GM21526 (cell line): Measurements from ENCODE around the gene NIPAL1.

ENCODE experiments used
- ATAC-seq: cut with Tn5 transposase; IDR thresholded peaks from one replicate; pipeline ENCODE4 v1.9.1; 2021; ENCODE audit warnings: moderate library complexity; ENCODE audit not compliant: unreplicated experiment, low FRiP score

NIPAL1 gene

DNA sequence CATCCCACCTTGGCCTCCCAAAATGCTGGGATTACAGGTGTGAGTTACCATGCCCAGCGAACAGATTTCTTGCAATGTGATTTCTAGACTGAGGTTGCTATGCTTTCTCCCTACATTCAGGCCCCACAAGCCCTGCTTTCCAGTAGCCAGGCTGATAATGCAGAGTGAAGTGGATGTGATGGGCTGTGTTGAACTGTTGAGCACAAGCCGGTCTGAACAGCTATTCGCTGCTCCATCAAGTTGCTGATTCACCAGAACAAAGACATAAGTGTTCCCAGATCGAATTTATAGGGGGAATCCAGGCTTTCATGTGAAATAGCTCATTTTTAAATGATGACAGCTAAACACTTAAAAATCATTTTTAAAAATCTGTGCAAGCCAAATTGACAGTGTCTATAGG, 8.0 kb downstream of the NIPAL1 start:
- ATAC-seq: no peak

DNA sequence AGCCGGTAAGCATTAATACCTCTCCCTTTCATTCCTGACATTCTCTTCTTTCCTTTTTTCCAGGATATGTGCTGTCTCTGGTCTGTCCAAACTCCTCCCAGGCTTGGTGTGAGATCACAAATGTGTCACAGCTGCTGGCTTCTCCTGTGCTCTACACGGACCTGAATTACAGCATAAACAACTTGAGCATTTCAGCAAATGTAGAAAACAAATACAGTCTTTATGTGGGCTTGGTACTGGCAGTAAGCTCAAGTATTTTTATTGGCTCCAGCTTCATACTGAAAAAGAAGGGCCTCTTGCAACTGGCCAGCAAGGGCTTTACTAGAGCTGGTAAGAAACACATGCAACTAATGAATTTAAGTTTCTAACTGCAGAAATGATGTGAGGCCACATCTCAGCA, 8.4 kb downstream of the NIPAL1 start:
- ATAC-seq: no peak

DNA sequence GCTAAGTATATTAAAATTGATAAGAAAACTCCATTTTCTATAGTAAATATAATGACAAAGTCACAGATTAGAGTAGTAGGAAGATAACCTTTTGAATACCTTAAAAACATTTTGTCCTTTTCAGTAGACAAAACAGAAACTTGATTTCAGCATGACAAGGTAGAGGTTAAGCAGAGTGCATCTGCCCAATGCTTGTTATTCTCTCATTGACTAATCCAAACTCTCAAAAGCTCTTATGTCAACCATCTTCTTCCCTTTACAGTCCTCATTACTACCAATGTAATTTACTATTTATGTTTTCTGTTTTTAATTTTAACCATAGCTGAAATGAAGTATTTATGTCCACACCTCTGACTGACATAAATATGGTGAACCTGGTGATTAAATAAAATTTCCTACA, 11.1 kb downstream of the NIPAL1 start:
- ATAC-seq: peak; percentile 68

DNA sequence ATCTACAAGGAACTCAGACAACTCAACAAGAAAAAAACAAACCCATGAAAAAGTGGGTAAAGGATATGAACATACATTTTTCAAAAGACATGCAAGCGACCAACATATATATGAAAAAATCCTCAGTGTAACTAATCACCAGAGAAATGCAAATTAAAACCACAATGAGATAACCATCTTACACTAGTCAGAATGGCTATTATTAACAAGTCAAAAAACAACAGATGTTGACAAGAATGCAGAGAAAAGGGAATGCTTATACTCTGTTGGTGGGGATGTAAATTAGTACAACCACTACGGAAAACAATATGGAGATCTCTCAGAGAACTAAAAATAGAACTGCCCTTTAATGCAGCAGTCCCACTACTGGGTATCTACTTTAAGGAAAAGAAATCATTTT, 12.1 kb downstream of the NIPAL1 start:
- peak; percentile 55 for ATAC-seq

DNA sequence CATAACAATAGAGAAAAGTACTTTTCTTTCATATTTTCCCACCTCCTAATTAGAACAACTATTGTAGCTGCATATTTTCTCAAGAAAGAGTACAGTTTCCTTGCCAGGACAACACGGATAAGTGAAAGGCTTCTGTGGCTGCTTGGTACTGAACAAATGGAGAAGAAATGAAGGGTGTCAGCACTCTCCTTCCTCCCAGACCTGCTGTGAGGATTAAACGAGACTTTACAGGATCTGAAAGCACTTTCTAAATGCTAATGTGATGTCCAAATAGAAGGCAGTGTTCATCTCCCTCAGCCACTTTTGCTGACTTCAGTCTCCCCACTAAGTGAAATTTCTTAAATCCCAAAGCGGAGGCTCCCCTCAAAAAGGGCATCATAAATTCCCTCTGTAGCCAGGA, 13.9 kb downstream of the NIPAL1 start:
- no peak for ATAC-seq

DNA sequence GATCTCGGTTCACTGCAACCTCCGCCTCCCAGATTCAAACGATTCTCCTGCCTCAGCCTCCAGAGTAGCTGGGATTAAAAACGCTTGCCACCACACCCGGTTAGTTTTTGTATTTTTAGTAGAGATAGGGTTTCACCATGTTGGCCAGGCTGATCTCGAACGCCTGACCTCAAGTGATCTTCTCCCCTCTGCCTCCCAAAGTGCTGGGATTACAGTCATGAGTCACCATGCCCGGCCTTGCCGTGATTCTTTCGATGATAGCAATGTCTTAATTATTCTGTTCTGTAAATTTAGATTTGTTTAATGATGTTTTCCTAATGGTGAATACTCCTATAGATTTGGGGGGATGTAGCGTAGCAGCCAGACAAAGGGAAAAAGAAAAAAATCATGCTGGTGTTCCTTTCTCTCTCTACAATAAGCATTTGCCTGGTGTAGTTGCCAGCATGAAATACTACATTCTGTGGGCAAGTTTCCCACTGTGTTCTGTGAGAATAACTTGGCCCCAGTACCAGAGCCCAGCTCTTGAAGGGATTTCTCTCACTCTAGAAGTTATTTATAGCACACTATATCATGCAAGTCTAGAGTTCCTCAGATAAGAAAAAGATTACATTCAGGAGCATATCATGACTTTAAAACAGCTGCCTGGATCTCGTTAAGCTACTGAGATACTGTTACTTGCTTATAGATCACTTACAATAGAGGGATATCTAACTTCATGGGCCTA, 15.4 kb downstream of the NIPAL1 start:
- ATAC-seq: no peak

DNA sequence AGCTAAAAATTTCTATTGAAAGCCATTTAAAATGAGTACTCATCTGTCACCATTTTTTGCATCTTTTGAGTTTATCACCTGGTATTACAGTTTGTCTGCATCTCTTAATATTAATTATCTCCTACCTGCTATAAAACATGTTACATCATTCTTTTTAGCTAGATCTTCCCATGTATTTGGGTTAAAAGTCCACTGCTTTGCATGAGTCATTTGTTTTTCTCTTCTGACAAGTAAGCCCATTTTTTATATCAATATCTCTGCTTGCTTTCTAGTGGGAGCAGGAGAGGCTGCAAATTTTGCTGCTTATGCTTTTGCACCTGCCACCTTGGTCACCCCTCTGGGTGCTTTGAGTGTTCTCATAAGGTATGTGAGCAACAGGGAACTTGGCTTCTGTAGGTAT, 16.1 kb downstream of the NIPAL1 start:
- no peak for ATAC-seq

DNA sequence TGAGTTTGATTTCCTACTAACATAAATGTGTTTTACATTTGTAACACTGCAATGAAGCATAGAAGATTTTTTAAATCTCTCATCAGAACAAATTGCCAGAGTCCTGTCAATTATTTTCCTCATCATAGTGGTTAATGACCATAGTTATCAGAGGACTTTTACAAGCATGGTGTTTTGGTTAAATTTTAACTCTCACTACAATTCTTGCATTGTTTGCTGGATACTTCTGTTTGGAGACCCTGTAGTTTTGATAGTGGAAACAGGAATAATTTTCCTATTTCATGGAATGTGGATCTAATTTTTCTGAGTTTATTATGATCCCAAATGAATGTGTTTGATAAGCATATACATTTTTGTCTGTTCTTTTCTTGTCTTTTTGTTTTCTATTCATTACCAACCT, 16.8 kb downstream of the NIPAL1 start:
- no peak for ATAC-seq

DNA sequence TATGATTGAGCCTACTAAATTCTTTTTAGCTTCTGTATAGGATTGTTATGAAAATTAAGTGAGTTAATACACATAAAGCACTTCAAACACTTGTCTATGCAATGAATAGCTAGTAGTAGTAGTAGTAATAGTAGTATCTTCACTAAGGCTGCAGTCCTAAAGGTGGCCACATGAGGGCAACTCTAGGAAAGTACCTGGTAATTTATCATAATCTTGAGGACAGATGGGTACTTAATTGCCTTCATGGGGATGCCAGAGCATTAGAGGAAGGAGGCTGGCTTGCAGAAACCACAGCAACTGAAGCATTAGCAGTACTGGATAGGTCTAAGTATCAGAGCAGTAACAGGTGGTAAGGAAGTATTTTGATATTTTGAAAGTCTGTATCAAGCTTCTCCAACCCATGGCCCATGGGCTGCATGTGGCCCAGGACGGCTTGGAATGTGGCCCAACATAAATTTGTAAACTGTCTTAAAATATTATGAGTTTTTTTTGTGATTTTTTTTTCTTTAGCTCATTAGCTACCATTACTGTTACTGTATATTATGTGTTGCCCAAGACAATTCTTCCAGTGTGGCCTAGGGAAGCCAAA, 17.3 kb downstream of the NIPAL1 start:
- no peak for ATAC-seq

DNA sequence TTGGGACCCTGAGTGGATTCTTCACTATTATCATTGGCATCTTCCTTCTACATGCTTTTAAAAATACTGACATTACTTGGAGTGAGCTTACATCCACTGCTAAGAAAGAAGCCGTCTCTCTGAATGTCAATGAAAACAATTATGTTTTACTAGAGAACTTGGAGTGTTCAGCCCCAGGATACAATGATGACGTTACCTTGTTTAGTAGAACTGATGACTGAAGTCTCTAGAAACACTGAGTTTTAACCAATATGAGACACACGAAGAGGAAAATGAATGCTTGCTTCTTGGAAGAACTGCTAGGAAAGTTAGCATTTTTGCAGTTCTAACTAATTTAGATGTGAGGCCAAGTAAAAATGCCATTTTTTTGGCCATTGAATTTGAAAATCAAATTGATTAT, 19.4 kb downstream of the NIPAL1 start:
- ATAC-seq: no peak

DNA sequence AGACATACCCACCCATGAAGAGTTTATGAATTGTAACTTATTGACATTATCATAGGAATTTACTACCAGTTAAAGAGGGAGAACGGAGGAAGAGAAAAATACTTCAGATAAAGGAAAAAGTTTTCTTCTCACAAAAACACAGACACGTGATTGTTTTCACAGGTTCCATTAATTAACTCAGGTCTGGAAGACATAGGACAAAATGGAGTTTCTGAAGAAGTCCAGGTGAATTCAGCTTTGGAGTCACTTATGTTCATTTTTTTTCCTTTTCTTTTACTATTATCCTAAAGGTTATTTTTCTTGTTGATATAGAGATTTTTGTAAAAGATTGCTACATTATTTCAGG, 20.5 kb downstream of the NIPAL1 start:
- no peak for ATAC-seq

DNA sequence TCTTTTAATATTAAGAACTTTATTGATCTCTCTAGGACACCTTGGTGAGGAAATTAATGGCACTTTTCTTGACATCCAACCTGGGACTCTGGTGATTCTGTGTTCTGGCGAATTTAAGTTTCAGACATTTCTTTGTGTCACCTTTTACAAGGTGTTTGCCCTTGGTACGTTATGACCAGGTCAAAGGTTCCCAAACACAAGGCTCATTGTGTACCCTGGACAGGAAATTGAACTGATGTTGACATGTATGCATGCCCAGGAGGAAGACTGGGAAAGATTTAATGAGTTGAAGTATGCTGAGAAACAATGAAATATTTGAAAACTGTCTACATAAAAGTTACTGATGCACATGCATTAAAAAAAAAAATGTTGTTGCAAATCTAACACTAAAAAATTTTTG, 22.1 kb downstream of the NIPAL1 start:
- ATAC-seq: no peak

DNA sequence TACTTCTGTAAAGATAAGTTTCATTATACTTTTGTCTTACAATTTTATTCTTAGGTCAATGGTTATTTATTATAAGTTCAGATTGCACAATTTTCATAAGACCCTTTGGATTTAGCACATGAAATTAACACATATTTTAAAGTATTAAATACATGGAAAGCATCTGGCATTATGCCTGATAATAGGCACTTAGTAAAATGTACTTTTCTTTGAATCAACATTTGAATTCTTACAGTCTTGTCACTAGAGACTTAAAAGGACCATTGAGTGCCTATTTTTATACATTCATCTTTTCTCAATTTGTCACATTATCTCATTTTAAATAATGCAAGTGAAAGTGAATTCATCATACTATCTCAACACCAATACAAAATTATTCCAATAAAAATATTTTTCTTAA, 23.0 kb downstream of the NIPAL1 start:
- ATAC-seq: no peak

DNA sequence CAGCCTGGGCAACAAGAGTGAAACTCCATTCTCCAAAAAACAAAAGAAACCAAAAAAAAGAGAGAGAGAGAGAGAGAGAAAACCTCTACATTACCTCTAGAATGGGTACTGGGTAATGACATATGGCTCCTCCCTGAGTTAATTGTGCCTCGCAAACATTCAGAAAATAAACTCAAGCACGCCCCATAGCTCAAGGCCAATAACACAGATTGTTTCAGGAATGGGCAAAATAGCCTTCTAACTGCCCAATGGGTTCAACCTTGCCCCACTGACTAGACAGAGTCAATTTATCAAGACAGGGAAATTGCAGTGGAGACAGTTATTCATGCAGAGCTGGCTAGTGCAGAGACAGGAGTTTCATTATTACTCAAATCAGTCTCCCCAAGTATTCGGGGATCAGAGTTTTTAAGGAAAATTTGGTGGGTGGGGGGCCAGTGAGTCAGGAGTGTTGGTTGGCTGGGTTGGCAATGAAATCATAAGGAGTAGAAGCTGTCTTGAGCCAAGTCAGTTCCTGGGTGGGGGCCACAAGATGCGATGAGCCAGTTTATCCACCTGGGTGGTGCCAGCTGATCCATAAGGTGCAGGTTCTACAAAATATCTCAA, 25.1 kb downstream of the NIPAL1 start:
- ATAC-seq: no peak

DNA sequence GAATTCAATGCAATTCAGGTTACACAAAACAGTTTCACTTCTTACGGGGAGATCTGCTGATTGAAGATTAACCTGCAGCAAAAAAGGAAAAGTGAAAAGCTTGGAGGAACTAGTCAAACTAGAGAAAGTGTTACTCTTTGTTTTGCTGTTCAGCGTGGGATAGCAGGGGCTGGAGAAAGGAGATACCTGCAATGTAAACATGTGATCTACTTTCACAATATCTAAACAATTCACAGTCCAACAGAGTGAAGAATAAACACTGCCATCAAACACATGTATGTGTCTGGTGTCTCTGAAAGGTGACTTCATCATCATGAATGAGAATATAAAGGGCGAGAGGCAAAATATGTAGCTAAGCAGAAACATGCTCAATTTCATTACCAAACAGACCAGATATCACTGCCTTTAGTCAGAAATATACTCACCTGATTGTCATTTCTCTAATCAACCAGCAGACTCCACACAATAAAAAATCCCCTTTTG, 26.4 kb downstream of the NIPAL1 start:
- ATAC-seq: no peak

DNA sequence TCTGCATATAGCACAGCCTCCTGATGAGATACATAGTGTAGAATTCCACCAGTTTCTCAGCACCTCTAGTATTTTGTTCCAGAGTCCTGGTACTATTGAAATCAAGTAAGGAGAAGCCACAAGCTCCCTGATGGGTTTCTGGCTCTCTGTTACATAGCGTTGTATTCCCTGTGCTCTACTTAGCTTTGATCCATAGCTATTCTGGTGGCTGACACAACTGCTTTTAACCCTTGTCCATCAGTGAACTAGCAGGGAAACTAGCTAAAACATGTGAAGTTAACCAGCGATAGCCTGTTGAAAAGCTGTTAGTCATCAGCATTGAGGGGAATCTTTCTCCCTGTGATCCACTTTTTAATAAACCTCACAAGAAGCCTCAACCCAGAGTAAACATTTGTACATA, 26.9 kb downstream of the NIPAL1 start:
- no peak for ATAC-seq

DNA sequence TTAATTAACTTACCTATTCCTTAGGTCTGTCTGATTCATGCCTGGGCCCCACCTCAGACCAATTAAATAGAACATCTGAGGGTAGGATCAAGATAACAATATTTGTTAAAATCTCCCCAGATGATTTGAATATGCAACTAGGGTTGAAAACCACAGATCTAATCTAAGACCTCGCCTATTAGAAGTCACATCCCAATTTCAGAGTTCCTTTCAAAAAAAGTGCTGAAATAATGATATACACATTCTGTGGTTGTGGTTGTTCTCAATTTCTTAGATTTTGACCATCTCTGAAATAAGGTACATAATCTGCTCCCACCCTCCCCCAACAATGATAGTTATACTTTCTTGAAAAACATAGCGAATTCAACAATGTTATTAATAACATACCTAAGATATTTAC, 27.7 kb downstream of the NIPAL1 start:
- no peak for ATAC-seq

DNA sequence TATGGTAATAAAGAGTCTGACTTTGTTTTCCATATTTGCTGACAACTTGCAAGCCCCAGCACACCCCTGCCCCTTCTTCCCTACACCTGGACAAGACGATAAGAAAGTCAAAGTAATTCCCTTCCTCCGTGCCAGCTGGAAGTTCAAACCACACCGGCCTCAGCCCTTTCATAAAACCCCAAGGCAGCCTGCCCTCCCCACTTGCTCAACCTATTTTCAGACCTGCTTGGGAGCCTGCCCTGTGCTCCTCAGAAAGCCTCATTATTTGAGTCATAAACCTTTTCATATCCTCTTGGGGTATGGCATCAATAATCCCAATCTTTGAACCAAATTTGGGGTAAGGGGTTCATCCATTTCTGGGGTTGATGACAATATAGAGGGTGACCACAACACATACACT, 29.5 kb downstream of the NIPAL1 start:
- ATAC-seq: no peak

DNA sequence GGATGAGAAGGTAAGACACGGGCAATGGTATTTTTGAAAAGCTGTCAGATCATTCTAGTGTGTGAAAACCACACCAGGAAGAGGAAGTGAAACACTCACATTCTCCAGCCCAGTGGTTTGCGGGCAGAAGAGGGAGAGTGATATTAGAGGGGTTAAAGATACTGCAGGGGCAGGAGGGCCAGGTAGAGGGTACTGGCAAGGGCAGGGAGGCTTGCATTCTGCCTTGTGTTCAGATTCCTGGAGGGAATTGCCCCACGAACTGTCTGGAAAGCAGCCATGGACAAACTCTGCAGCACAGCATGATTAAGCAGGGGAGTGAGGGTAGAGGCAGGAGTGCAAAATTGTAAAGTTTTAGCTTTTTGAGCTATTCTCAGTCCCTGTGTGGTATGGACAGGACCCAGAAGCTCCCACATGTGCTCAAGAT, 30.9 kb downstream of the NIPAL1 start:
- ATAC-seq: peak; percentile 94

DNA sequence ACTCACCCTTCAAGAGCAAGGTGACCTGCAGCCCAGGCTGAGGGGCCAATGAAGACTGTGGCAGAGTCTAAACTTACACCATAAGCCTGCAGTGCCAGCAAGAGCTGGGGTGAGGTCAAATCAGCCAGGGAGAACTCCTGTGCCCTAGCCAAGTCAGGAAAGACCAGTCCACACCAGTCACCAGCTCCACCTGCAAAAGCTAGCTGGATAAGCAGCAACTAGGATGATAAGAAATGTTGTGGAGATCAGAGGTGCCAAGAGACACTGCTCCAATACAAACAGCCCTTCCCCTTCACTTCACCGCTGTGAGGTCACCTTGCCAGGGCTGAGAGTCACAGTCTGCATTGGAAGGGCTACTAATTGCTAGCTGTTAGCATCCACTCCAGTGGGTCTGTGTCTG, 31.3 kb downstream of the NIPAL1 start:
- ATAC-seq: peak; percentile 8

DNA sequence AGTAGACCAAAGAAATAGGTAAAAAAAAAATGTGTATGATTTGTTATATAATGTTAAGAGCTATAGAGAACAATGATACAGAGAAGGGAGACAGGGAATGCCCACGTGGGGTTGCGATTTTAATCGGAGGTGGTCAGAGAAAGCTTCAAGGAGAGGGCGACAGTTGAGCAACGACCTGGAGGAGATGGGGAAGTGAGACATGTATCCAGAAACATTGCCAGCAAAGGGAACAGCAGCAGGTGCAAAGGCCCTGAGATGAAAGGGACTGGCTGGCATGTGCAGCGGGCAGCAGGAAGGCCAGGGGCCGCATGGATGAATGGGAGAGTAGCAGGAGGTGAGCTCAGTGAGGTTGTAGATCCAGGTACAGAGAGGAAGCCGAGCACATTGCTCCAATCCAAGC, 32.9 kb downstream of the NIPAL1 start:
- no peak for ATAC-seq

DNA sequence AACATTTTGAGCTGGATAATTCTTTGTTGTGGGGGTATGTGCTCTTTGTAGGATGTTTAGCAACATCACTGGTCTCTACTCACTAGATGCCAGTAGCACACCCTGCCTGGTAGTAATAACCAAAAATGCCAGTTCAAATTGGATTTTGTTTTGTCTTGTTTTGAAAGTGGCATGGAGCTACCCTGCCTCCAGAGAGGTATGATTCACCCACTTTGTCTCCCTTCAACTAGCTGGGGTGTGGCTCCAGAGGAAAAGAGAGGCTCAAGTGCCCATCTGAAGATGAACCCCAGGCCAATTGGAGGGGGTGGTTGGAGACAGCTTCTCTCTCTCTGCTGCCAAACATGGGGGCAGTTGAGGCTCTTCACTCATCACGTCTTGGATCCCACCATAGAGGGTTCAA, 34.5 kb downstream of the NIPAL1 start:
- ATAC-seq: no peak
